Endothelial cell of umbilical vein (primary cell): Measurements from ENCODE around the gene L3MBTL2. TPM values are rescaled to one million over a fixed set of nuclear protein-coding genes. Genes with fewer than 3 reads are reported as not detected.

ENCODE experiments used
- BruUV-seq: library from RNA; stranded (reverse); fragments of 400-500 nt; replicated peaks from 2 replicates; lab custom pipeline; 2021; lab: Mats Ljungman, UMichigan
- CTCF ChIA-PET: fragments of 300-600, 350-600 bp; sonication (Branson Sonifier 250); formaldehyde crosslinking; loops from one replicate; lab custom pipeline; 2021; ENCODE audit warnings: antibody characterized with exemption, inconsistent platforms; lab: Charles Lee
- POLR2A ChIA-PET: fragments of 300-600, 350-600 bp; sonication (Branson Sonifier 250); formaldehyde crosslinking; loops from one replicate; lab custom pipeline; 2021; ENCODE audit warnings: antibody characterized with exemption, inconsistent platforms; lab: Charles Lee
- DNase-seq: peaks from one replicate; pipeline ENCODE4 v3.0.0-alpha.2; 2011; ENCODE audit warnings: low read depth, low spot score
- FAIRE-seq: peaks from 2 replicates; lab custom pipeline; 2011; peaks lifted over from hg19 to GRCh38; lab: Jason Lieb, UNC
- H2AFZ ChIP-seq: 2 replicates; pipeline ENCODE4 v1.6.0; 2012; ENCODE audit warnings: low read depth, low read length, control low read depth, inconsistent platforms
- H3K27ac ChIP-seq: 2 replicates; pipeline ENCODE4 v1.5.1; 2011; ENCODE audit warnings: low read depth, mild to moderate bottlenecking, control low read depth, low read length, moderate library complexity; ENCODE audit not compliant: insufficient read depth
- H3K27me3 ChIP-seq, 2 experiments: 2 replicates each; pipeline versions ENCODE4 v1.6.0 to v1.6.1; 2011; ENCODE audit warnings: low read length in 2 of 2, mixed read lengths in 1 of 2; ENCODE audit not compliant: control insufficient read depth in 2 of 2, insufficient read depth in 2 of 2
- H3K36me3 ChIP-seq, 2 experiments: 2 replicates in 1 of 2; 3 replicates in 1 of 2; pipeline ENCODE4 v1.5.1; 2011; ENCODE audit warnings: low read length in 2 of 2, mild to moderate bottlenecking in 1 of 2, moderate library complexity in 1 of 2; ENCODE audit not compliant: control insufficient read depth in 2 of 2, insufficient read depth in 2 of 2; ENCODE audit errors: extremely low read depth in 1 of 2
- H3K4me1 ChIP-seq: 3 replicates; pipeline ENCODE4 v1.5.1; 2011; ENCODE audit warnings: mild to moderate bottlenecking, low read length; ENCODE audit not compliant: control insufficient read depth, insufficient read depth; ENCODE audit errors: extremely low read depth
- H3K4me2 ChIP-seq: 2 replicates; pipeline ENCODE4 v1.6.1; 2011; ENCODE audit warnings: low read length, control low read depth, mixed read lengths; ENCODE audit not compliant: insufficient read depth
- H3K4me3 ChIP-seq, 3 experiments: fragments of 200-600 bp in 1 of 3; sonication (generic), shearing (Covaris generic) in 1 of 3; replicated peaks in 1 of 3; 2 replicates each; pipeline ENCODE4 v1.5.1; 2011 to 2016; ENCODE audit warnings: control low read depth in 3 of 3, low read length in 3 of 3, mild to moderate bottlenecking in 2 of 3, inconsistent platforms in 1 of 3, low read depth in 1 of 3, moderate library complexity in 1 of 3; ENCODE audit not compliant: insufficient read depth in 1 of 3
- H3K79me2 ChIP-seq: 2 replicates; pipeline ENCODE4 v1.6.0; 2012; ENCODE audit warnings: low read length, inconsistent platforms; ENCODE audit not compliant: control insufficient read depth, insufficient read depth
- H3K9ac ChIP-seq: replicated peaks from 2 replicates; pipeline ENCODE3; 2011; ENCODE audit warnings: low read length, control low read depth; ENCODE audit not compliant: insufficient read depth; ENCODE audit errors: extremely low read depth
- H3K9me1 ChIP-seq: replicated peaks from 3 replicates; pipeline ENCODE4 v1.6.0; 2011; ENCODE audit warnings: mild to moderate bottlenecking, low read length; ENCODE audit not compliant: control insufficient read depth, insufficient read depth; ENCODE audit errors: extremely low read depth
- H3K9me3 ChIP-seq: replicated peaks from 2 replicates; pipeline ENCODE4 v1.5.1; 2012; ENCODE audit warnings: low read length, inconsistent platforms; ENCODE audit not compliant: control insufficient read depth, insufficient read depth
- H4K20me1 ChIP-seq: replicated peaks from 2 replicates; pipeline ENCODE3; 2011; ENCODE audit warnings: mild to moderate bottlenecking, low read length; ENCODE audit not compliant: control insufficient read depth, insufficient read depth; ENCODE audit errors: extremely low read depth
- CTCF ChIP-seq, 2 donors: IDR thresholded peaks; 1 replicate in 1 of 2; 2 replicates in 1 of 2; pipeline ENCODE4 v1.5.1; 2011; ENCODE audit warnings: low read length in 2 of 2, mild to moderate bottlenecking in 2 of 2, moderate library complexity in 2 of 2, control low read depth in 1 of 2, inconsistent platforms in 1 of 2, low read depth in 1 of 2; ENCODE audit not compliant: insufficient read depth in 1 of 2; ENCODE audit errors: extremely low read depth in 1 of 2
- EZH2 ChIP-seq: IDR thresholded peaks from 2 replicates; pipeline ENCODE4 v1.6.1; 2012; ENCODE audit warnings: borderline replicate concordance, low read depth, mild to moderate bottlenecking, moderate library complexity, low read length, inconsistent platforms; ENCODE audit not compliant: severe bottlenecking
- FOS ChIP-seq: IDR thresholded peaks from 2 replicates; pipeline ENCODE4 v1.6.1; 2011; ENCODE audit warnings: mild to moderate bottlenecking, low read length, moderate library complexity, borderline replicate concordance; ENCODE audit not compliant: insufficient read depth
- GATA2 ChIP-seq: IDR thresholded peaks from 2 replicates; pipeline ENCODE4 v1.7.0; 2011; ENCODE audit warnings: low read depth, mild to moderate bottlenecking, moderate library complexity, mixed read lengths, low read length; ENCODE audit not compliant: insufficient read length, insufficient read depth
- JUN ChIP-seq: IDR thresholded peaks from 2 replicates; pipeline ENCODE4 v1.6.1; 2011; ENCODE audit warnings: borderline replicate concordance, low read depth; ENCODE audit not compliant: insufficient read length, insufficient read depth
- MAX ChIP-seq: IDR thresholded peaks from 2 replicates; pipeline ENCODE4 v1.6.1; 2011; ENCODE audit not compliant: insufficient read depth, insufficient read length
- MYC ChIP-seq: IDR thresholded peaks from one replicate; pipeline ENCODE4 v1.6.1; 2011; ENCODE audit warnings: mild to moderate bottlenecking, low read depth, low read length
- POLR2A ChIP-seq: IDR thresholded peaks from 2 replicates; pipeline ENCODE4 v1.6.1; 2012; ENCODE audit warnings: low read depth, mild to moderate bottlenecking, control low read depth, low read length
- POLR2AphosphoS5 ChIP-seq: IDR thresholded peaks from 2 replicates; pipeline ENCODE4 v1.6.1; 2012; ENCODE audit warnings: low read depth, mild to moderate bottlenecking, control low read depth, low read length, moderate library complexity; ENCODE audit not compliant: insufficient read depth
- dilution Hi-C: fragments of 300-500 bp; cut with MboI; formaldehyde crosslinking; loops from one replicate; pipeline ENCODE4 v1.15.0; 2019; ENCODE audit warnings: low sequenced_read_pairs; ENCODE audit not compliant: extremely low pct_ligation_motif_present
- intact Hi-C: fragments of 100-400 bp; cut with micrococcal nuclease; formaldehyde crosslinking; loops from one replicate; pipeline ENCODE4 v1.10.0; 2022
- polyA plus RNA-seq, 4 experiments: library from polyadenylated mRNA; depleted of rRNA in 3 of 4; stranded (reverse) in 3 of 4; unstranded in 1 of 4; fragments of >200 nt; gene quantifications; 2 replicates each; pipeline versions ENCODE4 v1.2.1 to v1.2.3, GENCODE V29; 2011 to 2012; ENCODE audit warnings: missing spikeins in 1 of 4
- total RNA-seq: library from RNA; stranded (reverse); gene quantifications from 2 replicates; pipeline ENCODE4 v1.2.3, GENCODE V29; 2021

L3MBTL2 gene
- total and polyA plus RNA-seq, 2 donors (not counting 3 experiments of a cell fraction or from before 2014, with no cell fraction given): 28.2 to 34.9 TPM

GRCh38 chr22:41177622-41178424, 27.3 kb upstream of the L3MBTL2 start:
- Histone ChIP-seq H3K36me3 (peaks cover 10 to 33% of the 10 kb centered on the region in 2 experiments), H3K79me2 (no peaks in the 10 kb centered on the region), H3K9me1 (no peaks in the 10 kb centered on the region), H3K27ac (no peak overlapping the region), H3K4me3 (no peak overlapping the region), H3K27me3 (no peaks in the 10 kb centered on the region), H3K9ac (no peak overlapping the region), H3K4me1 (peaks cover 24% of the 10 kb centered on the region), H3K4me2 (no peak overlapping the region), H4K20me1 (no peaks in the 10 kb centered on the region), H3K9me3 (no peaks in the 10 kb centered on the region), H2AFZ (no peak overlapping the region)
- dilution Hi-C loops: no loop called here
- ChIA-PET POLR2A (no interaction called here), CTCF (no interaction called here)
- FAIRE-seq: no peak
- intact Hi-C loops: no loop called here
- no peak for TF ChIP-seq MAX
- TF ChIP-seq MYC: no peak
- no peak for TF ChIP-seq JUN
- TF ChIP-seq FOS: no peak
- TF ChIP-seq EZH2: no peak
- no peak for TF ChIP-seq POLR2A
- TF ChIP-seq POLR2AphosphoS5: no peak
- no peak for TF ChIP-seq CTCF (IDR thresholded peaks at IDR 0.05; ENCODE audit: extremely low read depth in 1 of 2, insufficient read depth in 1 of 2, low read depth in 1 of 2, low read length in 2 of 2)
- TF ChIP-seq GATA2: no peak
- DNase-seq: no peak
- no TSS peak for BruUV-seq
